Measurements from ENCODE around the gene FARSB.

The FARSB gene

GRCh38 chr2:222641336-222641735 is 14.6 kb downstream of the FARSB start:
- TF ChIP-seq, protein P1, sequence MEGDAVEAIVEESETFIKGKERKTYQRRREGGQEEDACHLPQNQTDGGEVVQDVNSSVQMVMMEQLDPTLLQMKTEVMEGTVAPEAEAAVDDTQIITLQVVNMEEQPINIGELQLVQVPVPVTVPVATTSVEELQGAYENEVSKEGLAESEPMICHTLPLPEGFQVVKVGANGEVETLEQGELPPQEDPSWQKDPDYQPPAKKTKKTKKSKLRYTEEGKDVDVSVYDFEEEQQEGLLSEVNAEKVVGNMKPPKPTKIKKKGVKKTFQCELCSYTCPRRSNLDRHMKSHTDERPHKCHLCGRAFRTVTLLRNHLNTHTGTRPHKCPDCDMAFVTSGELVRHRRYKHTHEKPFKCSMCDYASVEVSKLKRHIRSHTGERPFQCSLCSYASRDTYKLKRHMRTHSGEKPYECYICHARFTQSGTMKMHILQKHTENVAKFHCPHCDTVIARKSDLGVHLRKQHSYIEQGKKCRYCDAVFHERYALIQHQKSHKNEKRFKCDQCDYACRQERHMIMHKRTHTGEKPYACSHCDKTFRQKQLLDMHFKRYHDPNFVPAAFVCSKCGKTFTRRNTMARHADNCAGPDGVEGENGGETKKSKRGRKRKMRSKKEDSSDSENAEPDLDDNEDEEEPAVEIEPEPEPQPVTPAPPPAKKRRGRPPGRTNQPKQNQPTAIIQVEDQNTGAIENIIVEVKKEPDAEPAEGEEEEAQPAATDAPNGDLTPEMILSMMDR (IDR thresholded peaks at IDR 0.05) = no peak

DNA sequence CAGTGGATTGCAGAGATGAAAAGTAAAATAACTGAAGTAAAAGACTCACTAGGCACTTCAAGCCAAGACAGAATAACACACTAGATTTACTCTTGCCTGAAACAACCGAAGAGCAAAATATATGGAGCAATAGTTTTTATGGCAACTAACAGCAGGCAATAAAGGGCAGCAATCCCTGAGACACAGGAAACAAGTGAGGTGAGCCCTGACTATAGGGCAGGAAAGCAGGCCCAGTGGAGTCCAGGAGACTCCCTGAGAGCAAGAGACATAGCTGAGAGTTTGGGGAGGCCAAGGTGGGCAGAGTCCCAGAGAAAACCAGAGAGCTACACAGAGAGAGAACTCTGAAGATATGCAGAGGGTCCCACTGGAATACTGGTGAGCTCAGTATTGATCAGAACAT is 18.8 kb downstream of the FARSB start:
- TF ChIP-seq, protein P1 (IDR thresholded peaks at IDR 0.05) = no peak

- TF ChIP-seq, protein P1 (IDR thresholded peaks at IDR 0.05) = no peak
Observed at GRCh38 chr2:222635295-222635694, 20.6 kb downstream of the FARSB start.

DNA sequence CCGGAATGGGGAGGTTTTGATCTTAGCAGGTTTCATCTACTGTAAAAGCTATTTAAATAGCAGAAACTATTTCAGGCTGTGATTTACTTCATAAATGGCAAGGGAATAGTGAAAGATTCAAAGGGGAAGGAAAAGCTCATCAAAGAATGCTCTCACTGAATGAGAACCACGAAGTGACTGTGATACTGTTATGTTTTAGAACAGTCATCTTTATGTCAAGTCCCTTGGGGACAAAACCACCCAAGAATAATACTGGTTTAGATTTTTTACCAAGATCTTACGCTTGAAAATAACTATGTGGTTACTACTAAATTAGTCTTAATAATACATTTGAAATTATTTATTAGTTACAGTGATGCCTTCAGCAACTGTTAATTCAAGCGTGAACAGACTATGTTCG is 28.1 kb downstream of the FARSB start:
- TF ChIP-seq, protein P1 (IDR thresholded peaks at IDR 0.05) = no peak

GRCh38 chr2:222623756-222624309 is 32.1 kb downstream of the FARSB start:
- TF ChIP-seq, protein P1 (IDR thresholded peaks at IDR 0.05) = no peak

DNA sequence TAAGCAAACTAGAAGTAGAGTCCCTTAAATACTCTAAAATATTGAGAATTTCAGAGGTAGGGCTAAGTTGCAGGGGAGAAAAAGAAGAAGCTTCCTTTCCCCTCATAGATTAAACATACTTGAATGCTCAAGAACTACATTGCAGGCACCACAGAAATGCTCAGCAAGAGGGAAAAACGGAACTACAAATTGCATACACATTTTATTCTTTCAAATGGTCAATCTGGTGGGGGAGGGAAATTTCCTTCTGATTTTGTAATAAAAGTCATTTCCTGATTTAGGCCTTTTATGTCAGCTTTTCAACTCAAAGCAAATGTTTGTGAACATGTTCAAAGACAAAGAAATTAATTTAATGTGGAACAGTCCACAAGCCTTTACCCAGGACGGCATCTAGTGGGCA is 33.0 kb downstream of the FARSB start:
- TF ChIP-seq, protein P1 (IDR thresholded peaks at IDR 0.05) = no peak

- TF ChIP-seq, protein P1 (IDR thresholded peaks at IDR 0.05) = no peak
Observed at GRCh38 chr2:222621893-222622292, 34.0 kb downstream of the FARSB start.

DNA sequence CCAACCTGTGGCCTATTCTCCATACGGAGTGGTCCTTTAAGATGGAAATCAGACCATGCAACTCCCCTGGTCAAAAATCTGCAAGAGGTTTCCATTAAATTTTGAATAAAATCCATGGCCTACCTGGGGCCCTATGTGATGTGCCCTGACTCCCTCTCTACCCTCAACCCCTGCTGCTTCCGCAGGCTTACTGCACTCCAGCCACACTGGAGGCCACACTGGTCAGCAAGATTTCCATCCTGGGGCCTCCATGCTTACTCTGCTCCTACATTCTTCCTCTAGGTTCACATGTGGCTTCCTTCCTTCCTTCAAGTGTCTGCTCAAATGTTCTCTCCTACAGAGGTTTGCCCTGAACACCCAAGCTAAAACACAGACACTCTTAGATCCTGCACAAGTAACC is 40.6 kb downstream of the FARSB start:
- TF ChIP-seq, protein P1 (IDR thresholded peaks at IDR 0.05) = no peak

Measured in LNCAP (cell line).